Fibroblast of the aortic adventitia (primary cell): ENCODE measurements around the gene EEFSEC. TPM values are rescaled to one million over a fixed set of nuclear protein-coding genes. Genes with fewer than 3 reads are reported as not detected.

ENCODE experiments used
- DNase-seq: peaks from one replicate; pipeline ENCODE4 v3.0.0-alpha.2; 2010; ENCODE audit warnings: low read depth
- H3K4me3 ChIP-seq: 2 replicates; pipeline ENCODE4 v1.5.1; 2011; ENCODE audit warnings: low read depth, mild to moderate bottlenecking, control low read depth, low read length, moderate library complexity
- total RNA-seq: library from RNA; depleted of rRNA; stranded (reverse); fragments of >200 nt; gene quantifications from 2 replicates; pipeline ENCODE4 v1.2.3, GENCODE V29; 2012; ENCODE audit warnings: low replicate concordance
- TF ChIP-seq, protein P1 (sequence below): IDR thresholded peaks from 2 replicates; pipeline ENCODE4 v1.5.1; 2011; ENCODE audit warnings: mild to moderate bottlenecking, low read length, control low read depth, inconsistent platforms; ENCODE audit not compliant: insufficient read depth

EEFSEC gene, protein sequence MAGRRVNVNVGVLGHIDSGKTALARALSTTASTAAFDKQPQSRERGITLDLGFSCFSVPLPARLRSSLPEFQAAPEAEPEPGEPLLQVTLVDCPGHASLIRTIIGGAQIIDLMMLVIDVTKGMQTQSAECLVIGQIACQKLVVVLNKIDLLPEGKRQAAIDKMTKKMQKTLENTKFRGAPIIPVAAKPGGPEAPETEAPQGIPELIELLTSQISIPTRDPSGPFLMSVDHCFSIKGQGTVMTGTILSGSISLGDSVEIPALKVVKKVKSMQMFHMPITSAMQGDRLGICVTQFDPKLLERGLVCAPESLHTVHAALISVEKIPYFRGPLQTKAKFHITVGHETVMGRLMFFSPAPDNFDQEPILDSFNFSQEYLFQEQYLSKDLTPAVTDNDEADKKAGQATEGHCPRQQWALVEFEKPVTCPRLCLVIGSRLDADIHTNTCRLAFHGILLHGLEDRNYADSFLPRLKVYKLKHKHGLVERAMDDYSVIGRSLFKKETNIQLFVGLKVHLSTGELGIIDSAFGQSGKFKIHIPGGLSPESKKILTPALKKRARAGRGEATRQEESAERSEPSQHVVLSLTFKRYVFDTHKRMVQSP
- total RNA-seq = 2.9 and 8.1 TPM in 2 replicates

DNA sequence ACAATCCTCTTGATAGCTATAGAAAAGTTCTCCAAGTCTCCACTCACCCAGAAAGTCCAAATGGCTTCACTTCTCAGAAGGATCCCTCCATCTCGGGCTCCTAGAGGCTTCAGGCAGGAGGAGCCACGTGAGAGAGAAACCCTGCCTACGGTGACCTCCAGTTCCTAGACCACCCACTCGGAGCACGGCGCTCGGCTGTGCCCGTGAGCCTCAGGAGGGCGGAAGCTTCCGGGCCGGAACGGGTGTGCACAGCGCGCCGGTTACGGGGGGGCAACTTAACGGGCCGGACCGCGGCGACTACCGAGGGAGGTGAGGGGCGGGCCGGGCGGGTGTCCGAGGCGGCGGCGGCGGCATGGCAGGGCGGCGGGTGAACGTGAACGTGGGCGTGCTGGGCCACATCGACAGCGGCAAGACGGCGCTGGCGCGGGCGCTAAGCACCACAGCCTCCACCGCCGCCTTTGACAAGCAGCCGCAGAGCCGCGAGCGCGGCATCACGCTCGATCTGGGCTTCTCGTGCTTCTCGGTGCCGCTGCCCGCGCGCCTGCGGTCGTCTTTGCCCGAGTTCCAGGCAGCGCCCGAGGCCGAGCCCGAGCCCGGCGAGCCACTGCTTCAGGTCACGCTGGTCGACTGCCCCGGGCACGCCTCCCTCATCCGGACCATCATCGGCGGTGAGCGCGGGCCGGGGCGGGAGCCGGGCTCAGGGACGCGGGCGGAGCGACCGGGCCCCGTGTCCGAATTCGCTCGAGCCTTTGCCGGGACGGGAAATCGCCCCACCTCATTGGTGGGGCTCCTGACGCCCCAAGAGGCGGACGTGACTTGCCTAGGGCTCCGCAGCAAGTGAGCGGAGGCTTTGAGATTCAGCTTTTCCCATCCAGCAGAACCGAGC lies at the start of gene EEFSEC:
Gene EEFSEC (plus strand): TSS at position 326 of the 886 bp plus-strand sequence. CDS start 27 bp downstream, at position 353.
- peak; percentile 75 for DNase-seq
- TF ChIP-seq, protein P1, sequence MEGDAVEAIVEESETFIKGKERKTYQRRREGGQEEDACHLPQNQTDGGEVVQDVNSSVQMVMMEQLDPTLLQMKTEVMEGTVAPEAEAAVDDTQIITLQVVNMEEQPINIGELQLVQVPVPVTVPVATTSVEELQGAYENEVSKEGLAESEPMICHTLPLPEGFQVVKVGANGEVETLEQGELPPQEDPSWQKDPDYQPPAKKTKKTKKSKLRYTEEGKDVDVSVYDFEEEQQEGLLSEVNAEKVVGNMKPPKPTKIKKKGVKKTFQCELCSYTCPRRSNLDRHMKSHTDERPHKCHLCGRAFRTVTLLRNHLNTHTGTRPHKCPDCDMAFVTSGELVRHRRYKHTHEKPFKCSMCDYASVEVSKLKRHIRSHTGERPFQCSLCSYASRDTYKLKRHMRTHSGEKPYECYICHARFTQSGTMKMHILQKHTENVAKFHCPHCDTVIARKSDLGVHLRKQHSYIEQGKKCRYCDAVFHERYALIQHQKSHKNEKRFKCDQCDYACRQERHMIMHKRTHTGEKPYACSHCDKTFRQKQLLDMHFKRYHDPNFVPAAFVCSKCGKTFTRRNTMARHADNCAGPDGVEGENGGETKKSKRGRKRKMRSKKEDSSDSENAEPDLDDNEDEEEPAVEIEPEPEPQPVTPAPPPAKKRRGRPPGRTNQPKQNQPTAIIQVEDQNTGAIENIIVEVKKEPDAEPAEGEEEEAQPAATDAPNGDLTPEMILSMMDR = peak; percentile 2
- H3K4me3 ChIP-seq = peak within 1 kb of the TSS; percentile 80

DNA sequence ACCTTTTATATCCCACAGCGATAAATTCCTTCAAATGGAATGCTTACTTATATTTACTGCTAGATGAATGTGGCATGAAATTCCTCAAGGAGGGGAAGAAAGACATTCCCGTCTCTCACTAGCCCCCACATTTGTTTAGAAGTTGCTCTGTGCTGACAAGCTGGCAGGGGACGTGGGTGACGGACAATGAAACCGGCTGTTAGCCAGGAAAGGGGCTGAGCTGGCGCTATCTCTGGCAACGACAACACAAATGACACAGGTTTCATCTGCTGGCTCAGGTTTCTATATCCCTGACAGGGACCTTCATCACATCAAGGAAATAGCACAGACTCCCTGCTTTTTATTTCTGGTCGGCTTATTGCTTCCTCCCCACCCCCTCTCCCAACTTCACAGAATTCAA lies 45.4 kb upstream of the EEFSEC start:
- TF ChIP-seq, protein P1 = no peak
- no peak overlapping the region for H3K4me3 ChIP-seq
- no peak for DNase-seq

DNA sequence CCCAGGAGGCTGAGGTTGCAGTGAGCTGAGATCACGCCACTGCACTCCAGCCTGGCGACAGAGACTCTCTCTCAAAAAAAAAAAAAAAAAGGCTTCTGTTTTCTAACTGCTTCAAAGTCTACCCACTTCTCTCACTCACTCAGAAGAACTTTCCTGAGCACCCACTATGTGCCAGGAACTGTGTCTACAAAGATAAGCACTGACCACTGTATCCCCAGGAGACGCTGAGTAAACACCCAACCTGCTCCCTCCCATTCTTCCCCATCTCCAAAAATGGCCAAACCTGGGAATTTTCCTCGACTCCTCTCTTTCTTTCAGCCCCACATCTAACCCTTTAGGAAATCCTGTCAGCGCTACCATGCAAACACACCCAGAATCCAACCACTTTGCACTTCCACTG lies 42.1 kb upstream of the EEFSEC start:
- peak; percentile 23 for DNase-seq
- no peak overlapping the region for H3K4me3 ChIP-seq
- TF ChIP-seq, protein P1 = no peak

DNA sequence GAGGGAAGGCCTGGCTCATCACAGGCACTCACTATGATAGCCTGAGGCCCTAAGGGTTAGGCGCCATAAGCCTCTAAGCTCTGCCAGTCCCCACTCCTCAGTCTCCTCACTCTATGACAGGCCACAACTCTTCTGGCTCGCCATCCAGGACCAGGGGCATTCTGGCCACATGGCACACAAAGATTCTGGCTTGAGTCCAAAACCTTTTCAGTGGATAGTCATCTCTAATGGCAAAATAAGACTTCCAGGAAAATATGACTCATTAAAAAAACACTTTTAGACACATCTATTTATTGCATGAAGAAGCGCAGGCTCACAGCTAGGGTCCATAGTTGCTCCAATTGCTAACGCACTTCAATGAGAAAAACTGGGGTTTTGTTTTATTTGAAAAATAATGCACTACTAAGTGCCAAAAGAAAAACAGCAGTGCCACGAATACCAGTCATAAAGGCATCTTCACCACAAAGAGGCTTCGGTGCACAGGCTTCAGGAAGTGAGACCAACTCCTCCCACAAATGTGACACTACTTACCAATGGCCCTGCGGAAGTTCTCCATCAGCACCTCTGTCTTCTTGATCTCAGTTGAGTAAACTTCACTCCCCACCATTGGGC lies 40.8 kb upstream of the EEFSEC start:
- DNase-seq = peak; percentile 93
- TF ChIP-seq, protein P1 = peak; percentile 43
- no peak overlapping the region for H3K4me3 ChIP-seq

DNA sequence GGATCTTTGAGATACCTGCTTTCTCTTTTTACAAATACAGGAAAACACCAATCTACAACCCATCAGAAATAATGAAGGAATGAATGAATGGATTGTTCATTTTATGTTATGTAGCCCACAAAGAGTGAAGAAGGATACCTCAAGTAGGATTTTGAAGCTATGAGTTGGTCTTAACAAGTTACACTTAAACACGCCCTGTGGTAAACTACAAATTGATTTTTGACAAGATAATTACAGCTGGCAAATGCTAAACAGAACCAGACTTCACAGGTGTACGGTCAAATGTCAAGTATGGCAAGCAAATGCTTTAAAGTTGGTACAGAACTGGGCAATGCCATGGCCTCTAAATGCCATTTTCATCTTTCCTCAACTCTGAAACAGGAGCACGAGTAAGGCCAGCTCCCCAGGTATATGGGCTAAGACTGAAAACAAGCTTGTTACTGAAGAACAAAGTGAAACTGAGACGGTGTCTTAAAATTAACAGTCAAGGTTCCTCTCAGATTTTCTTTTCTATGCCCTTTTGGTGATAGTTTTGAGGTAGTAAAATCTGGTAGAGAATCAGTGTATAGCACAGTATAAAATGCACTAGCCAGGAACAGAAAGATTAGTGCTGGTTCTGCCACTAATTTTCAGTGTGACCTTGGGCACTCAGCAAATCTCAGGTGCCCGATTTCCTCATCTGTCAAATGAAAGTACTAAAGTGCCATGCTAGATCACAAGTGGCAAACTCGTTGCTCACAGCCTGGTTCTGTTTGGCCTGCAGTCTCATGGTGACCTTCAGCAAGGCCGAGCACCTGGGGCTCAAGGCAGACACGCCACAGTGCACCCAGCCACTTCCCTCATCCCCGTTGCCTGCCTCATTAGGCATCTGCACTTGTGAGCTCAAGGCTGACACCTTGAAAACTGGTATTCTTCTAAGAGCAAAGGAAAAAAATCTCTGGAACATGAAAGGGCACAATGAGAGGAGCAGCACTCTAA lies 39.2 kb upstream of the EEFSEC start:
- DNase-seq = no peak
- H3K4me3 ChIP-seq = no peak overlapping the region
- TF ChIP-seq, protein P1 = no peak
